K562 (cell line): ENCODE results near the gene MRFAP1. TPM values are rescaled to one million over a fixed set of nuclear protein-coding genes. Genes with fewer than 3 reads are reported as not detected.

Experiments used
- ATAC-seq: fragments of 200-7000 bp; cut with Tn5 transposase; 3 replicates; pipeline ENCODE4 v1.9.1; 2020; ENCODE audit warnings: moderate library complexity
- BruUV-seq: library from RNA; stranded (reverse); fragments of 400-500 nt; replicated peaks from 2 replicates; lab custom pipeline; 2021; lab: Mats Ljungman, UMichigan
- CTCF ChIA-PET: fragments of 300-600 bp; formaldehyde crosslinking; extraction: SDS; loops from one replicate; lab custom pipeline; 2021; ENCODE audit warnings: low intra/inter-chr PET ratio; lab: Yijun Ruan, JAX
- POLR2A ChIA-PET: fragments of 300-600, 350-650 bp; sonication (Branson Sonifier 250); formaldehyde crosslinking; extraction: SDS; loops from one replicate; lab custom pipeline; 2021; ENCODE audit warnings: antibody characterized with exemption, inconsistent platforms; lab: Yijun Ruan, JAX
- DNase-seq, 4 experiments: peaks; one replicate each; pipeline versions ENCODE4 v3.0.0 to v3.0.0-alpha.2; 2011 to 2018; ENCODE audit warnings: low spot score in 3 of 4, mixed read lengths in 3 of 4; ENCODE audit errors: extremely low read depth in 1 of 4
- FAIRE-seq: peaks from 2 replicates; lab custom pipeline; 2011; peaks lifted over from hg19 to GRCh38; lab: Jason Lieb, UNC
- H2AFZ ChIP-seq: 2 replicates; pipeline ENCODE4 v1.6.0; 2011; ENCODE audit warnings: low read depth, low read length, control low read depth, inconsistent platforms
- H3K27ac ChIP-seq: fragments of 200-600 bp; 3 replicates; pipeline ENCODE4 v1.8.0; 2011; ENCODE audit warnings: low read depth, mild to moderate bottlenecking, control low read depth, inconsistent platforms, low read length, moderate library complexity, mixed read lengths; ENCODE audit errors: extremely low read depth
- H3K27me3 ChIP-seq, 2 experiments: fragments of 300-600 bp in 1 of 2; 2 replicates in 1 of 2; 3 replicates in 1 of 2; pipeline versions ENCODE4 v1.6.0 to v1.8.0; 2011; ENCODE audit warnings: inconsistent platforms in 2 of 2, low read length in 2 of 2, mild to moderate bottlenecking in 1 of 2, mixed read lengths in 1 of 2, moderate library complexity in 1 of 2; ENCODE audit not compliant: control insufficient read depth in 2 of 2, insufficient read depth in 2 of 2
- H3K36me3 ChIP-seq: fragments of 300-600 bp; 3 replicates; pipeline ENCODE4 v1.8.0; 2011; ENCODE audit warnings: mild to moderate bottlenecking, low read length, inconsistent platforms; ENCODE audit not compliant: control insufficient read depth, insufficient read depth
- H3K4me1 ChIP-seq, 2 experiments: fragments of 200-600 bp in 1 of 2; replicated peaks in 1 of 2; 2 replicates in 1 of 2; 3 replicates in 1 of 2; pipeline versions ENCODE4 v1.5.1 to v1.8.0; 2011; ENCODE audit warnings: inconsistent platforms in 2 of 2, low read length in 2 of 2, mild to moderate bottlenecking in 1 of 2, mixed read lengths in 1 of 2, moderate library complexity in 1 of 2; ENCODE audit not compliant: control insufficient read depth in 2 of 2, insufficient read depth in 2 of 2
- H3K4me2 ChIP-seq: 2 replicates; pipeline ENCODE4 v1.6.1; 2011; ENCODE audit warnings: low read length, control low read depth, inconsistent platforms, mixed read lengths; ENCODE audit not compliant: insufficient read depth
- H3K4me3 ChIP-seq: fragments of 200-600 bp; sonication (generic), shearing (Covaris generic); 2 replicates; pipeline ENCODE4 v1.5.1; 2016; ENCODE audit warnings: control low read depth, inconsistent platforms
- H3K79me2 ChIP-seq: fragments of 200-600 bp; 3 replicates; pipeline ENCODE4 v1.8.0; 2011; ENCODE audit warnings: low read length, inconsistent platforms; ENCODE audit not compliant: control insufficient read depth, insufficient read depth
- H3K9ac ChIP-seq, 2 experiments: 2 replicates each; pipeline versions ENCODE4 v1.6.0 to v1.6.1; 2011; ENCODE audit warnings: low read depth in 2 of 2, low read length in 2 of 2, control low read depth in 1 of 2, inconsistent platforms in 1 of 2, mild to moderate bottlenecking in 1 of 2, mixed read lengths in 1 of 2; ENCODE audit not compliant: insufficient read depth in 1 of 2
- H3K9me1 ChIP-seq: one replicate; pipeline ENCODE4 v1.6.0; 2011; ENCODE audit warnings: inconsistent platforms, mild to moderate bottlenecking, low read length, moderate library complexity; ENCODE audit not compliant: control insufficient read depth, insufficient read depth
- H3K9me3 ChIP-seq: replicated peaks from 2 replicates; pipeline ENCODE4 v1.5.1; 2011; ENCODE audit warnings: low read depth, low read length, inconsistent platforms; ENCODE audit not compliant: control insufficient read depth, insufficient read depth
- H4K20me1 ChIP-seq: replicated peaks from 2 replicates; pipeline ENCODE4 v1.6.1; 2011; ENCODE audit warnings: low read length, inconsistent platforms, mixed read lengths; ENCODE audit not compliant: control insufficient read depth, insufficient read depth
- ARID2 ChIP-seq: fragments of 450-650 bp; IDR thresholded peaks from 2 replicates; pipeline ENCODE4 v1.6.1; 2017; ENCODE audit warnings: antibody characterized with exemption, mild to moderate bottlenecking
- BMI1 ChIP-seq: fragments of 150-350 bp; IDR thresholded peaks from 2 replicates; pipeline ENCODE4 v1.6.1; 2014; ENCODE audit warnings: low read length
- MAZ ChIP-seq, 2 experiments: fragments of 450-650 bp in 1 of 2; sonication (generic) in 1 of 2; formaldehyde crosslinking; IDR thresholded peaks in 1 of 2; conservative IDR thresholded peaks in 1 of 2; 2 replicates each; pipeline versions ENCODE4 v1.4.0 to v1.5.0; 2020; ENCODE audit warnings: mild to moderate bottlenecking in 1 of 2, missing genetic modification reagents in 1 of 2
- MTF1 ChIP-seq: fragments of 250-450 bp; sonication (Bioruptor Pico); IDR thresholded peaks from 2 replicates; pipeline ENCODE4 v1.9.0; 2021; ENCODE audit warnings: moderate library complexity, mild to moderate bottlenecking, inconsistent platforms, borderline replicate concordance
- MXI1 ChIP-seq: IDR thresholded peaks from 2 replicates; pipeline ENCODE4 v1.6.1; 2011; ENCODE audit warnings: low read depth, mild to moderate bottlenecking, improper control_type of control experiment, low read length
- RFX1 ChIP-seq: fragments of 450-650 bp; IDR thresholded peaks from 2 replicates; pipeline ENCODE4 v1.6.1; 2016; ENCODE audit warnings: mild to moderate bottlenecking, moderate library complexity
- SETDB1 ChIP-seq: IDR thresholded peaks from one replicate; pipeline ENCODE4 v1.6.1; 2012; ENCODE audit warnings: low read length, control low read depth, inconsistent platforms
- ZKSCAN1 ChIP-seq: fragments of 150-350 bp; IDR thresholded peaks from 2 replicates; pipeline ENCODE4 v1.6.1; 2016; ENCODE audit warnings: low read depth, low read length
- ZNF445 ChIP-seq: fragments of 250-450 bp; sonication (Bioruptor Pico); IDR thresholded peaks from 2 replicates; pipeline ENCODE4 v1.4.0; 2020; ENCODE audit warnings: low read depth, mild to moderate bottlenecking, moderate library complexity
- WGBS: fragments of 100-300 bp; shearing (Covaris generic); methylation state at CpG from one replicate; pipeline ENCODE4 v1.1.6; 2016; ENCODE audit warnings: low coverage, mixed read lengths; ENCODE audit not compliant: insufficient coverage; ENCODE audit errors: missing lambda C conversion rate; 5-methylcytosine and 5-hydroxymethylcytosine counted together
- in situ Hi-C: fragments of 300-500 bp; cut with MboI; formaldehyde crosslinking; loops from 4 replicates; pipeline ENCODE4 v1.15.0; 2018; ENCODE audit warnings: inconsistent platforms, mixed read lengths
- intact Hi-C: fragments of 100-400 bp; cut with micrococcal nuclease; formaldehyde crosslinking; loops from 2 replicates; pipeline ENCODE4 v1.14.2; 2022
- polyA plus RNA-seq, 8 experiments: library from polyadenylated mRNA; depleted of rRNA in 4 of 8; stranded (reverse) in 5 of 8; unstranded in 3 of 8; fragments of >200 nt; fragmentation: Nextera tagmentation in 2 of 8; fragmentation: Illumina TruSeq in 1 of 8; extraction: Ambion mirVana in 2 of 8; extraction: Trizol in 1 of 8; gene quantifications; 2 replicates each; pipeline versions ENCODE4 v1.2.1 to v1.2.3, GENCODE V29; 2011 to 2014; ENCODE audit warnings: inconsistent platforms in 1 of 8, missing spikeins in 1 of 8
- total RNA-seq, 7 experiments: library from RNA; depleted of rRNA in 6 of 7; stranded (reverse); fragments of >200 nt in 6 of 7; fragmentation: Illumina TruSeq in 2 of 7; extraction: Trizol in 2 of 7; gene quantifications; 2 replicates each; pipeline versions ENCODE4 v1.2.1 to v1.2.3, GENCODE V29; 2011 to 2021; ENCODE audit warnings: low replicate concordance in 1 of 7
- TF ChIP-seq, protein P1 (sequence below): fragments of 450-650 bp; IDR thresholded peaks from 2 replicates; pipeline ENCODE4 v1.6.1; 2016

Gene MRFAP1
- total and polyA plus RNA-seq, 9 of the 15 experiments (the other 6 are each of a cell fraction or from before 2014, with no cell fraction given): 46.0 to 270 (median 151) TPM

DNA sequence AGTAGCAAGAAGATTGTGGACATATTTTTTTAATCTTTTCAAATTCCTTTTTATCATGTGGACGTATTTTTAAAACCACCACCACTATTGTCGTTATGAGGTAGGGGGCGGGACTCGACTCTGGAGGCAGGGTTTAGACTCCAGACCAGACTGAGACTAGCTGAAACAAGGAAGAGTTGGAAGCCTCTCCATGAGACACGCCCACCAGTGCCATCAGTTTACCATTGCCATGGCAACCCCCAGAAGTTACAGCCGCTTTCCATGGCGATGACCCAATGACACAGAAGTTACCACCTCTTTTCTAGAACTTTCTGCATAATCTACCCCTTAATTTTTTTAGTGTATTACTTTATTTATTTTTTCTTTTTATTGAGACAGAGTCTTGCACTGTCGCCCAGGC, 8.7 kb downstream of the MRFAP1 start:
- H3K36me3 ChIP-seq: no peaks in the 10 kb centered on the region
- H3K4me3 ChIP-seq: no peak overlapping the region
- no peaks in the 10 kb centered on the region for H4K20me1 ChIP-seq
- no peaks in the 10 kb centered on the region for H3K9me3 ChIP-seq
- peaks cover 0 to 1% of the 10 kb centered on the region in 2 experiments; a peak in 2 of 5 replicates for H3K4me1 ChIP-seq
- WGBS: 45% methylated on average over 8 of the region's 8 CpGs
- CTCF ChIA-PET: no interaction called here
- POLR2A ChIA-PET: no interaction called here
- no peak overlapping the region for H3K9ac ChIP-seq
- no peaks in the 10 kb centered on the region for H3K79me2 ChIP-seq
- H2AFZ ChIP-seq: no peak overlapping the region
- peak; percentile 71 for ATAC-seq
- no peak overlapping the region for H3K4me2 ChIP-seq
- FAIRE-seq: peak; percentile 6
- H3K27ac ChIP-seq: no peak overlapping the region
- intact Hi-C loops: no loop called here
- H3K9me1 ChIP-seq: no peaks in the 10 kb centered on the region
- in situ Hi-C loops: no loop called here
- no peaks in the 10 kb centered on the region for H3K27me3 ChIP-seq
- peak in 1 of 4 experiments; percentile 49 for DNase-seq
- BruUV-seq: no TSS peak
- TF ChIP-seq MTF1 (CRISPR knock-in tag) (no peak), ZNF445 (CRISPR knock-in tag) (no peak), ARID2 (no peak), MAZ (CRISPR knock-in tag; conservative IDR thresholded peaks at IDR 0.05 in 1 of 2, IDR thresholded peaks at IDR 0.05 in 1 of 2) (no peak), BMI1 (peak; percentile 54), SETDB1 (no peak), RFX1 (peak; percentile 92), ZKSCAN1 (no peak), MXI1 (peak; percentile 60; the same call in 1 of the 2 replicates)
- TF ChIP-seq, protein P1, sequence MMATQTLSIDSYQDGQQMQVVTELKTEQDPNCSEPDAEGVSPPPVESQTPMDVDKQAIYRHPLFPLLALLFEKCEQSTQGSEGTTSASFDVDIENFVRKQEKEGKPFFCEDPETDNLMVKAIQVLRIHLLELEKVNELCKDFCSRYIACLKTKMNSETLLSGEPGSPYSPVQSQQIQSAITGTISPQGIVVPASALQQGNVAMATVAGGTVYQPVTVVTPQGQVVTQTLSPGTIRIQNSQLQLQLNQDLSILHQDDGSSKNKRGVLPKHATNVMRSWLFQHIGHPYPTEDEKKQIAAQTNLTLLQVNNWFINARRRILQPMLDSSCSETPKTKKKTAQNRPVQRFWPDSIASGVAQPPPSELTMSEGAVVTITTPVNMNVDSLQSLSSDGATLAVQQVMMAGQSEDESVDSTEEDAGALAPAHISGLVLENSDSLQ: peak; percentile 64
